CD4-positive, alpha-beta memory T cell (primary cell): ENCODE data around the gene HPS3. TPM values are rescaled to one million over a fixed set of nuclear protein-coding genes. Genes with fewer than 3 reads are reported as not detected.
A peak's percentile ranks its signal among the peaks of the same experiment; 100 is the strongest.

Source experiments
- CTCF ChIA-PET: fragments of 350-600 bp; sonication (Branson Sonifier 250); formaldehyde crosslinking; loops from one replicate; lab custom pipeline; 2021; ENCODE audit warnings: inconsistent platforms; ENCODE audit not compliant: partially characterized antibody; lab: Charles Lee
- POLR2A ChIA-PET: fragments of 350-600 bp; sonication (Branson Sonifier 250); formaldehyde crosslinking; loops from one replicate; lab custom pipeline; 2021; ENCODE audit not compliant: partially characterized antibody; lab: Charles Lee
- DNase-seq, 5 donors: peaks; one replicate each; pipeline versions ENCODE4 v3.0.0 to v3.0.0-alpha.2; 2020 to 2022; ENCODE audit warnings: mixed read lengths in 1 of 5
- H3K27ac ChIP-seq: one replicate; pipeline ENCODE4 v1.7.0; 2013; ENCODE audit warnings: low read depth, low read length
- H3K27me3 ChIP-seq: 2 replicates; pipeline ENCODE4 v1.7.0; 2013; ENCODE audit warnings: mild to moderate bottlenecking, low read length, moderate library complexity; ENCODE audit not compliant: insufficient read depth
- H3K36me3 ChIP-seq: 2 replicates; pipeline ENCODE4 v1.7.0; 2013; ENCODE audit warnings: mild to moderate bottlenecking, low read length, moderate library complexity; ENCODE audit not compliant: insufficient read depth
- H3K4me1 ChIP-seq: 2 replicates; pipeline ENCODE4 v1.7.0; 2013; ENCODE audit warnings: mild to moderate bottlenecking, low read length, moderate library complexity; ENCODE audit not compliant: insufficient read depth
- H3K4me3 ChIP-seq, 2 donors: one replicate each; pipeline ENCODE4 v1.7.0; 2013; ENCODE audit warnings: low read length in 2 of 2, mild to moderate bottlenecking in 1 of 2
- H3K9me3 ChIP-seq, 2 donors: one replicate each; pipeline ENCODE4 v1.7.0; 2013; ENCODE audit warnings: low read length in 2 of 2, control low read depth in 1 of 2; ENCODE audit not compliant: control insufficient read depth in 1 of 2
- H3K27ac Mint-ChIP-seq, 7 donors: one replicate each; pipeline ENCODE4 v1.8.0; 2020 to 2021; ENCODE audit warnings: mixed read lengths in 7 of 7, mild to moderate bottlenecking in 6 of 7, inconsistent platforms in 3 of 7, moderate library complexity in 3 of 7
- H3K27me3 Mint-ChIP-seq, 2 donors: one replicate each; pipeline ENCODE4 v1.8.0; 2020 to 2021; ENCODE audit warnings: mixed read lengths in 2 of 2
- H3K36me3 Mint-ChIP-seq, 2 donors: one replicate each; pipeline ENCODE4 v1.8.0; 2020 to 2021; ENCODE audit warnings: mixed read lengths in 2 of 2, inconsistent platforms in 1 of 2, mild to moderate bottlenecking in 1 of 2
- H3K4me1 Mint-ChIP-seq, 4 donors: one replicate each; pipeline ENCODE4 v1.8.0; 2020 to 2021; ENCODE audit warnings: mixed read lengths in 4 of 4, mild to moderate bottlenecking in 1 of 4
- H3K4me3 Mint-ChIP-seq, 8 donors: one replicate each; pipeline ENCODE4 v1.8.0; 2020 to 2021; ENCODE audit warnings: mixed read lengths in 8 of 8, mild to moderate bottlenecking in 7 of 8, moderate library complexity in 6 of 8, inconsistent platforms in 3 of 8
- H3K9me3 Mint-ChIP-seq, 8 donors: one replicate each; pipeline ENCODE4 v1.8.0; 2020 to 2021; ENCODE audit warnings: mixed read lengths in 8 of 8, mild to moderate bottlenecking in 5 of 8, inconsistent platforms in 3 of 8, moderate library complexity in 1 of 8
- intact Hi-C: fragments of 100-400 bp; cut with micrococcal nuclease; formaldehyde crosslinking; loops from one replicate; pipeline ENCODE4 v1.15.1; 2023
- polyA plus RNA-seq, 2 donors: library from polyadenylated mRNA; unstranded; fragments of 300-500 nt; fragmentation: Illumina TruSeq; gene quantifications; one replicate each; pipeline ENCODE4 v1.2.3, GENCODE V29; 2021
- total RNA-seq, 2 experiments: library from RNA; stranded (reverse); gene quantifications; one replicate each; pipeline ENCODE4 v1.2.3, GENCODE V29; 2021

Gene HPS3, protein sequence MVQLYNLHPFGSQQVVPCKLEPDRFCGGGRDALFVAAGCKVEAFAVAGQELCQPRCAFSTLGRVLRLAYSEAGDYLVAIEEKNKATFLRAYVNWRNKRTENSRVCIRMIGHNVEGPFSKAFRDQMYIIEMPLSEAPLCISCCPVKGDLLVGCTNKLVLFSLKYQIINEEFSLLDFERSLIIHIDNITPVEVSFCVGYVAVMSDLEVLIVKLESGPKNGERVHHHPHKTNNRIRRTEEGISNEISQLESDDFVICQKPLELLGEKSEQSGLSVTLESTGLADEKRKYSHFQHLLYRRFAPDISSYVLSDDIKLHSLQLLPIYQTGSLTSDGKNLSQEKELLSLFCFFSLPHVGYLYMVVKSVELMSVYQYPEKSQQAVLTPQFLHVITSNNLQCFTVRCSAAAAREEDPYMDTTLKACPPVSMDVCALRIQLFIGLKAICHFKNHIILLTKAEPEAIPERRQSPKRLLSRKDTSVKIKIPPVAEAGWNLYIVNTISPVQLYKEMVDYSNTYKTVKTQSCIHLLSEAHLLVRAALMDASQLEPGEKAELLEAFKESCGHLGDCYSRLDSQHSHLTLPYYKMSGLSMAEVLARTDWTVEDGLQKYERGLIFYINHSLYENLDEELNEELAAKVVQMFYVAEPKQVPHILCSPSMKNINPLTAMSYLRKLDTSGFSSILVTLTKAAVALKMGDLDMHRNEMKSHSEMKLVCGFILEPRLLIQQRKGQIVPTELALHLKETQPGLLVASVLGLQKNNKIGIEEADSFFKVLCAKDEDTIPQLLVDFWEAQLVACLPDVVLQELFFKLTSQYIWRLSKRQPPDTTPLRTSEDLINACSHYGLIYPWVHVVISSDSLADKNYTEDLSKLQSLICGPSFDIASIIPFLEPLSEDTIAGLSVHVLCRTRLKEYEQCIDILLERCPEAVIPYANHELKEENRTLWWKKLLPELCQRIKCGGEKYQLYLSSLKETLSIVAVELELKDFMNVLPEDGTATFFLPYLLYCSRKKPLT
- total RNA-seq, result 10 to 100 TPM; 32.5 to 33.0 TPM
- 10 to 100 TPM; 29.5 to 45.1 TPM for polyA plus RNA-seq

DNA sequence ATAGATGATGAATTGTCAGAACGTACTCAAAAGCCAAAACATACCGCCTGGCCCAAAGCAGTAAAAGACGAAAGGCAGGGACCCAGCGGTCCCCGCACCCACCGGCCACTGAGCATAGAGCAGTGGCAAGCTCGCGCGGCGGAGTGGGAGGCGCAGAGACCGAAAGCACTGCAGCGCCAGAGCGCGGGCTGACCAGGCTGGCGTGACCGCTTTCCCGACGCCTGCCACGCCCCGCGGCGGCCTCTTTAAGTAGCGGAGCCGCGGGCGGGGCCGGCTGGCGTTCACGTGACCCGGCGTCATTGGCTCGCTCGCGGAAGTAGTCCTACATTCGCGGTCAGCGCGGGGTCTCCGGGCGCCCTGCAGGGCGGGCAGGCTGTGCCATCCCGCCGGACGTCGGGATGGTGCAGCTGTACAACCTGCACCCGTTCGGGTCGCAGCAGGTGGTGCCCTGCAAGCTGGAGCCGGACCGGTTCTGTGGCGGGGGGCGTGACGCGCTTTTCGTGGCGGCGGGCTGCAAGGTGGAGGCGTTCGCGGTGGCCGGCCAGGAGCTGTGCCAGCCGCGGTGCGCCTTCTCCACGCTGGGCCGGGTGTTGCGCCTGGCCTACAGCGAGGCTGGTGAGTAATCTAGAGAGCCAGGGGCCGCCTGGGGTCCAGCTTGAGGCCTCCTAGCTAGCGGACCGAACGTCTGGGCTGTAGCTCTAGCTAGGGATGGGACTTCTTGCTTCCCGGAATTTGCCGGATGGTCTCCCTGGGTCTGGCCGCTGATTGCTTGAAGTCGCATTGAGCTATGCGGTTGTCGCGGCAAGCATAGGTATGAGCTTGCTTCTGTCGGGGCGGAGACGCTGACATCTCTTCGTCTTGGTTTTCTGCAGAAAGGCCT, at the start of gene HPS3:
Gene HPS3, plus strand, starts transcription at position 313 of the 880 bp plus-strand sequence. Its CDS starts 86 bp downstream, at position 399.
- no peaks in the 10 kb centered on the region for H3K9me3 ChIP-seq
- H3K27me3 ChIP-seq, result no peaks in the 10 kb centered on the region
- peak; percentile 78 to 83 (median 80) for DNase-seq
- POLR2A ChIA-PET, result interaction anchor here (0.7 to 3.2 kb wide), 17 partner anchors 10 to 1482 kb away, joined by 3 to 25 read pairs (median 4); partner anchors contain the start of genes COMMD2, EIF2A, GYG1 and HLTF
- H3K4me1 ChIP-seq, result peaks cover 36% of the 10 kb centered on the region
- Mint-ChIP-seq H3K4me1 (peaks cover 39 to 52% (median 42%) of the 10 kb centered on the region in 4 donors), H3K27ac (peak within 1 kb of the TSS; percentile 91 to 97 (median 93)), H3K27me3 (peaks cover 4 to 6% of the 10 kb centered on the region in 2 donors), H3K9me3 (no peaks in the 10 kb centered on the region), H3K4me3 (peak within 1 kb of the TSS; percentile 92 to 99 (median 96)), H3K36me3 (peaks cover 0 to 10% of the 10 kb centered on the region in 2 donors)
- H3K36me3 ChIP-seq, result no peaks in the 10 kb centered on the region
- CTCF ChIA-PET, result interaction anchor here (0.6 to 3.2 kb wide), 11 partner anchors 10 to 176 kb away, joined by 3 to 38 read pairs (median 3); no protein-coding TSS in a partner anchor
- peak within 1 kb of the TSS; percentile 74 to 87 for H3K4me3 ChIP-seq
- H3K27ac ChIP-seq, result peak within 1 kb of the TSS; percentile 65
- intact Hi-C loops, result loop anchor here (1.0 to 2.0 kb wide), 2 partner anchors 43 to 139 kb away; partner anchors contain the start of genes GYG1 and HLTF

GRCh38 chr3:149080011-149080698, 49.3 kb upstream of the HPS3 start:
- Mint-ChIP-seq H3K9me3 (no peaks in the 10 kb centered on the region), H3K4me3 (no peak overlapping the region), H3K36me3 (peaks cover under 1 to 8% of the 10 kb centered on the region in 2 donors), H3K27me3 (no peaks in the 10 kb centered on the region), H3K4me1 (peaks cover 7 to 13% (median 9%) of the 10 kb centered on the region in 4 donors), H3K27ac (no peak overlapping the region)
- Histone ChIP-seq H3K36me3 (no peaks in the 10 kb centered on the region), H3K27me3 (no peaks in the 10 kb centered on the region), H3K4me3 (no peak overlapping the region), H3K9me3 (no peaks in the 10 kb centered on the region), H3K4me1 (peaks cover 9% of the 10 kb centered on the region), H3K27ac (no peak overlapping the region)
- POLR2A ChIA-PET, result no interaction called here
- no peak for DNase-seq
- CTCF ChIA-PET, result no interaction called here
- intact Hi-C loops, result no loop called here

GRCh38 chr3:149080699-149081091, 48.7 kb upstream of the HPS3 start:
- Mint-ChIP-seq H3K4me1 (peaks cover 13 to 16% (median 13%) of the 10 kb centered on the region in 4 donors), H3K9me3 (no peaks in the 10 kb centered on the region), H3K27me3 (no peaks in the 10 kb centered on the region), H3K4me3 (no peak overlapping the region), H3K27ac (no peak overlapping the region), H3K36me3 (peaks cover 0 to 6% of the 10 kb centered on the region in 2 donors)
- Histone ChIP-seq H3K4me1 (peaks cover 14% of the 10 kb centered on the region), H3K4me3 (no peak overlapping the region), H3K27ac (no peak overlapping the region), H3K27me3 (no peaks in the 10 kb centered on the region), H3K9me3 (no peaks in the 10 kb centered on the region), H3K36me3 (no peaks in the 10 kb centered on the region)
- DNase-seq, result no peak
- ChIA-PET CTCF (no interaction called here), POLR2A (no interaction called here)
- intact Hi-C loops, result no loop called here

- Mint-ChIP-seq H3K36me3 (peaks cover 0 to 12% of the 10 kb centered on the region in 2 donors), H3K27me3 (no peaks in the 10 kb centered on the region), H3K9me3 (no peaks in the 10 kb centered on the region), H3K4me3 (peak overlapping the region in 1 of 8 donors; percentile 2), H3K4me1 (peaks cover 16 to 24% (median 17%) of the 10 kb centered on the region in 4 donors), H3K27ac (no peak overlapping the region)
- CTCF ChIA-PET, result no interaction called here
- Histone ChIP-seq H3K9me3 (no peaks in the 10 kb centered on the region), H3K27me3 (no peaks in the 10 kb centered on the region), H3K4me3 (no peak overlapping the region), H3K4me1 (peaks cover 16% of the 10 kb centered on the region), H3K27ac (no peak overlapping the region), H3K36me3 (no peaks in the 10 kb centered on the region)
- DNase-seq, result no peak
- POLR2A ChIA-PET, result no interaction called here
- intact Hi-C loops, result no loop called here
Observed at GRCh38 chr3:149081772-149082171, 47.7 kb upstream of the HPS3 start.

DNA sequence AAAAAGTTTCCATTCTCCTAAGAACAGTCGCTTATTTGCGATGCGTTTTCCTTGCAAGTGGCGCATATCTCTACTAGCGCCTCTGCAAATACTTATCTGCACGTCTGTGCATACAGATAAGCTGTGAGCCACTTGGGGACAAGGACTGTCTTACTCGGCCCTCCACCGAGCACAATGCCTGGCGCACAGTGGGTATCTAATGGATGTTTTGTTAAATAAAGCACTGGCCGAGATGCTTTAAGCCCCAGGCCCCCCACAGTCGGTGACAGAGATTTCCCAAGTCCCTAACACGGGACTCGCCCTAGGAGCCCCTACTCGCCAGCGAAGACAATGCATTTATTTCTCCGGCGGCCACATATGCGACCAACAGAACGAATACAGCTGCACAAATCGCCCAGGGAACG, 43.6 kb upstream of the HPS3 start:
- Mint-ChIP-seq H3K9me3 (no peaks in the 10 kb centered on the region), H3K4me3 (peak overlapping the region; percentile 90 to 99 (median 97)), H3K36me3 (peaks cover 0 to 6% of the 10 kb centered on the region in 2 donors), H3K4me1 (peaks cover 13 to 25% (median 16%) of the 10 kb centered on the region in 4 donors), H3K27ac (peak overlapping the region; percentile 54 to 94 (median 93)), H3K27me3 (no peaks in the 10 kb centered on the region)
- Histone ChIP-seq H3K27me3 (no peaks in the 10 kb centered on the region), H3K4me1 (peaks cover 19% of the 10 kb centered on the region), H3K9me3 (no peaks in the 10 kb centered on the region), H3K36me3 (no peaks in the 10 kb centered on the region), H3K27ac (peak overlapping the region; percentile 46), H3K4me3 (peak overlapping the region; percentile 73 to 99)
- ChIA-PET POLR2A (interaction anchor here (1.1 to 2.0 kb wide), 2 partner anchors 44 to 94 kb away, joined by 4 to 8 read pairs; partner anchors contain the start of genes GYG1 and HPS3), CTCF (interaction anchor here (0.6 kb wide), 1 partner anchor 573 kb away, joined by 3 read pairs; no protein-coding TSS in a partner anchor)
- intact Hi-C loops, result loop anchor here (1.0 kb wide), 3 partner anchors 43 to 666 kb away; partner anchors contain the start of genes COMMD2, GYG1 and HPS3
- peak in 4 of 5 donors; percentile 27 to 53 (median 34) for DNase-seq
